ENCODE results near the gene MGLL.

Gene MGLL

DNA sequence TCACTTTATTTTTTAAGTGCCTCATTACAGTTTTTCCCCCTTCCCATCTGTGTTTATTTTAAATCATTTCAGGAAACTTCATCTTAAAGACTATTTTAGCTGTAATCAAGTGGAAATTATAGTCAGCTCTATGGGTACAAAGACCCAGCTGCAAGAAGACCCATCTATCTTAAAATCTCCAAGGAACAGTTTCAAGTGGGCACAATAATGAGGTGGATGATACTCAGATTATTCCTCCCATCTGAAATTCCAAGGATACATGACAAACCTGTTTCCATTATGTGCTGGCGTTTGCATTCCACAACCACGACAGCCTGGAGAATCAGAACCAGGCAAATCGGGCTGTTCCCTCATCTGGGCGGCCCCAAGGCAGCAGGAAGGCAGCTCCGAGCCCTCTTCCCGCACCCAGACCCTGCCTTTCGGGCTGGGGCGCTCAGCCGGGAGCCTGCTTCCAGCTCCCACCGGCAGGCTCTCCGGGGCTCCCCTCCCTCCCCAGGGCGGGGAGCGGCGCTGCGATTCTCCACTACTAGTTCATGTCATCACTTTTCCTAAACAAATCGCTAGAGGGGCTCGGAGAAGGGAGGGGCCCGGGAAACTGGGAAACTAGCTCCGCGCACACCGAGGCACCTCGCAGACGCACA, at the start of gene MGLL:
Gene MGLL, minus strand, starts transcription at position 475 of the 641 bp plus-strand sequence. Its CDS starts 197 bp downstream, at position 278.
- H3K4me1 ChIP-seq (ENCODE audit: control insufficient read depth in 1 of 2, insufficient read depth in 1 of 2, low read depth in 1 of 2, low read length in 1 of 2): peaks cover 54 to 55% of the 10 kb centered on the region in 2 experiments
- H3K4me3 ChIP-seq (ENCODE audit: low read depth in 1 of 2, low read length in 1 of 2): peak within 1 kb of the TSS; percentile 83 to 86
- TF ChIP-seq, protein P1, sequence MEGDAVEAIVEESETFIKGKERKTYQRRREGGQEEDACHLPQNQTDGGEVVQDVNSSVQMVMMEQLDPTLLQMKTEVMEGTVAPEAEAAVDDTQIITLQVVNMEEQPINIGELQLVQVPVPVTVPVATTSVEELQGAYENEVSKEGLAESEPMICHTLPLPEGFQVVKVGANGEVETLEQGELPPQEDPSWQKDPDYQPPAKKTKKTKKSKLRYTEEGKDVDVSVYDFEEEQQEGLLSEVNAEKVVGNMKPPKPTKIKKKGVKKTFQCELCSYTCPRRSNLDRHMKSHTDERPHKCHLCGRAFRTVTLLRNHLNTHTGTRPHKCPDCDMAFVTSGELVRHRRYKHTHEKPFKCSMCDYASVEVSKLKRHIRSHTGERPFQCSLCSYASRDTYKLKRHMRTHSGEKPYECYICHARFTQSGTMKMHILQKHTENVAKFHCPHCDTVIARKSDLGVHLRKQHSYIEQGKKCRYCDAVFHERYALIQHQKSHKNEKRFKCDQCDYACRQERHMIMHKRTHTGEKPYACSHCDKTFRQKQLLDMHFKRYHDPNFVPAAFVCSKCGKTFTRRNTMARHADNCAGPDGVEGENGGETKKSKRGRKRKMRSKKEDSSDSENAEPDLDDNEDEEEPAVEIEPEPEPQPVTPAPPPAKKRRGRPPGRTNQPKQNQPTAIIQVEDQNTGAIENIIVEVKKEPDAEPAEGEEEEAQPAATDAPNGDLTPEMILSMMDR (IDR thresholded peaks at IDR 0.05): no peak
- H3K36me3 ChIP-seq: no peaks in the 10 kb centered on the region
- H3K27ac ChIP-seq: peak within 1 kb of the TSS; percentile 0
- H3K27me3 ChIP-seq: no peaks in the 10 kb centered on the region
- no peaks in the 10 kb centered on the region for H3K9me3 ChIP-seq

DNA sequence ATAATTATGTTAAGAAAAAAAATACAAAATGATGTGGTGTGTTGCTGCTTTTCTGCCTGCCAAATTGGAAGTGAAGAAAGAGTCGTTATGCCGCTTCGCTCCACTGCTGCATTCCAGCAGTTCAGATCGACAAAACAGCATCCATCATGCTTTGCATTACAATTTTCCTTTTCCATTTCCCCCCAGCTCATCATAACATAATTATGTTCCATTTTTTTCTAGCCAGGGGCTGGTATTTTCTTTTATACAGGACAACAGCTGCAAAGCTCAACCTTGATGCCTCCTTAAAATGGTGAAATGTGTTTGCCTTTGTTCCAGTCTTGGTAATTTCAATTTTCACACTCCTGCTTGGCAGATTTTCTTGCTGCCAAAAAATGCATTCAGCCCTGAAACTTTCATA, 47.8 kb upstream of the MGLL start:
- Histone ChIP-seq H3K4me1 (ENCODE audit: control insufficient read depth in 1 of 2, insufficient read depth in 1 of 2, low read depth in 1 of 2, low read length in 1 of 2) (no peaks in the 10 kb centered on the region), H3K27ac (no peak overlapping the region), H3K36me3 (no peaks in the 10 kb centered on the region), H3K4me3 (ENCODE audit: low read depth in 1 of 2, low read length in 1 of 2) (no peak overlapping the region), H3K9me3 (no peaks in the 10 kb centered on the region), H3K27me3 (no peaks in the 10 kb centered on the region)
- TF ChIP-seq, protein P1 (IDR thresholded peaks at IDR 0.05): no peak

DNA sequence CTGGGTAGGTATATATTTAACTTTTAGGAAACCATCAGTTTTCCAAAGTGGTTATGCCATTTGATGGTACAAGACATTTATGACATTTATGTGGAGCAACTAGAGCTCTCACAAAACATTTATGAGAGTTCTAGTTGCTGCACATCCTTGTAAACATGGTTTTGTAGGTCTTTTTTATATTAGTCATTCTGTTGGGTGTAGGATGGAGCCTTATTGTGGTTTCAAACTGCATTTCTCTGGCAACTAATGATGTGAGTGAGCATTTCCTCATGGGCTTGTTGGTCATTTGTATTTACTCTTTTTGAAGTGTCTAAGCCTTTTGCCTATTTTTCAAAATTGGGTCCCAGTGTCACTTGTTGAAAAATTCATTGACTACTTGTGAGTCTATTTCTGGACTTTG, 45.7 kb upstream of the MGLL start:
- H3K27me3 ChIP-seq: no peaks in the 10 kb centered on the region
- no peaks in the 10 kb centered on the region for H3K4me1 ChIP-seq (ENCODE audit: control insufficient read depth in 1 of 2, insufficient read depth in 1 of 2, low read depth in 1 of 2, low read length in 1 of 2)
- H3K36me3 ChIP-seq: no peaks in the 10 kb centered on the region
- H3K27ac ChIP-seq: no peak overlapping the region
- H3K9me3 ChIP-seq: no peaks in the 10 kb centered on the region
- TF ChIP-seq, protein P1 (IDR thresholded peaks at IDR 0.05): no peak
- no peak overlapping the region for H3K4me3 ChIP-seq (ENCODE audit: low read depth in 1 of 2, low read length in 1 of 2)

DNA sequence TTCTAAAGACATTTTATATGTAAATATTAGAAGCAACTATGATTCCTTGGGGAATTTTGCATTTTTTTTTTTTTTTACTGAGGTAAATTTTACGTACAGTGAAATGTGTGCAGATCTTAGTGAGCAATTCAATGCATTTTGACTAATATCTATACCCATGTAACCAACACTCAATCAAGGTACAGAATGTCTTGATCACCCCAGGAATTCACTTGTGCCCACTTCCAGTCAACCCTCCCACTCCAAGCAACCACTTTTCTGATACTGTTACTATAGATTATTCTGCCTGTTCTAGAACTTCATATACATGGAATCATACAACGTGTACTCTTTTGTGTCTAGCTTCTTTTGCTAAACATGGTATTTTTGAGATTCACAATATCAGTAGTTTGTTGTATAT, 45.1 kb upstream of the MGLL start:
- no peak overlapping the region for H3K4me3 ChIP-seq (ENCODE audit: low read depth in 1 of 2, low read length in 1 of 2)
- H3K9me3 ChIP-seq: no peaks in the 10 kb centered on the region
- no peaks in the 10 kb centered on the region for H3K36me3 ChIP-seq
- no peaks in the 10 kb centered on the region for H3K27me3 ChIP-seq
- H3K4me1 ChIP-seq (ENCODE audit: control insufficient read depth in 1 of 2, insufficient read depth in 1 of 2, low read depth in 1 of 2, low read length in 1 of 2): no peaks in the 10 kb centered on the region
- H3K27ac ChIP-seq: no peak overlapping the region
- TF ChIP-seq, protein P1 (IDR thresholded peaks at IDR 0.05): no peak

DNA sequence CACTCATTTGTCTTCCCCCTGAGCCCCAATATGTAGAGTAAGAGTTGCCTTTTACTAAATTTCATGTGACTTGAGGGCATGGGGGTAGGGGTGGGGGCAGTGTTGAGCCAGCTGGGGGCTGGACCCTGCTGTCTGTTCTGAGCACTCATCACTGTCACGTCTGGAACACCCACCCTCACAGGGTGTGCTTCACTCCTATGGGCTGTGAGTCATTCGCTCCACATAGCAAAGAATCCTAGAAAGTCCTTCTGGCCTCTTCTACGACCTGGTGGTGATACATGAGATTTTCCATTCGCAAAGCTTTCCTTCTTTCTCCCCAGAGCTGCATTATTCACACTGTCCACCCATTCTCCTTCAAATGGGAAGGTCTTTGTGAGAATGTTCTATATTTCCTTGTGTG, 43.6 kb upstream of the MGLL start:
- TF ChIP-seq, protein P1 (IDR thresholded peaks at IDR 0.05): no peak
- Histone ChIP-seq H3K4me3 (ENCODE audit: low read depth in 1 of 2, low read length in 1 of 2) (no peak overlapping the region), H3K9me3 (no peaks in the 10 kb centered on the region), H3K4me1 (ENCODE audit: control insufficient read depth in 1 of 2, insufficient read depth in 1 of 2, low read depth in 1 of 2, low read length in 1 of 2) (no peaks in the 10 kb centered on the region), H3K27me3 (no peaks in the 10 kb centered on the region), H3K27ac (no peak overlapping the region), H3K36me3 (no peaks in the 10 kb centered on the region)
